ENCODE data around the gene CASP12.

Gene CASP12

DNA sequence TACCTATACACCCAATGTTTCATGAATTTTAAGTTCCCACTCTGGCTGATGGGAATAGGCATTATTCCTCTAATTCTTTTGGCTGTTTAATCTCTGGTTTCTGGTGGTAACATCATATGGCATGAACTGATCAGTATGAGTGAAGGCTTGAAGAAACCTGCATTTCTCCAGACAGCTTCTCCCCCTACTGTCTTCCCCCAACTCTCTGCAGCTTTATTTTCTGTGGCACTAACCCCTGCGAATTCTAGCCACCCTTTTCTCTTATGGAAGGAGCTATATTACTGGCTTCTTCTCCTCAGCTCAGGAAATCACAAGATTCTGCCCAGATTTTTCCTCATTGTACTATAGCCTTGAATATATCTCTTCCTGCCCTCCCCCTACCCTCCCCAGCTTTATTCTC lies 57.1 kb downstream of the CASP12 start:
- DNase-seq, result no peak

GRCh38 chr11:104837969-104838639 lies 60.2 kb downstream of the CASP12 start:
- no peak for DNase-seq

GRCh38 chr11:104836691-104837090 lies 61.6 kb downstream of the CASP12 start:
- DNase-seq, result no peak
